HL-60 (cell line): ENCODE results near the gene ITIH5.

Experiments used
- DNase-seq, 2 experiments: peaks; one replicate each; pipeline ENCODE4 v3.0.0-alpha.2; 2010 to 2020; ENCODE audit warnings: low read depth in 1 of 2, low spot score in 1 of 2
- H3K27ac ChIP-seq: fragments of 250-450 bp; sonication (Bioruptor Pico); replicated peaks from 2 replicates; pipeline ENCODE4 v1.5.1; 2020; ENCODE audit warnings: mild to moderate bottlenecking, moderate library complexity
- H3K27me3 ChIP-seq: fragments of 250-450 bp; sonication (Bioruptor Pico); 2 replicates; pipeline ENCODE4 v1.5.1; 2021; ENCODE audit warnings: mild to moderate bottlenecking, moderate library complexity; ENCODE audit not compliant: insufficient read depth, poor library complexity, severe bottlenecking
- H3K4me3 ChIP-seq: replicated peaks from 2 replicates; pipeline ENCODE4 v1.5.1; 2011; ENCODE audit warnings: mild to moderate bottlenecking, control low read depth, low read length; ENCODE audit not compliant: insufficient read depth
- GABPA ChIP-seq: IDR thresholded peaks from 2 replicates; pipeline ENCODE4 v1.6.1; 2012; ENCODE audit warnings: low read depth
- POLR2AphosphoS5 ChIP-seq: IDR thresholded peaks from 2 replicates; pipeline ENCODE4 v1.6.1; 2012; ENCODE audit warnings: low read depth
- SPI1 ChIP-seq: IDR thresholded peaks from 2 replicates; pipeline ENCODE4 v1.6.1; 2012; ENCODE audit warnings: low read depth, mild to moderate bottlenecking, borderline replicate concordance
- TF ChIP-seq, protein P1 (sequence below): IDR thresholded peaks from 2 replicates; pipeline ENCODE4 v1.6.1; 2012; ENCODE audit warnings: low read depth; ENCODE audit not compliant: insufficient replicate concordance
- TF ChIP-seq, protein P2 (sequence below): IDR thresholded peaks from one replicate; pipeline ENCODE4 v1.5.1; 2011; ENCODE audit warnings: low read length, control low read depth, inconsistent platforms; ENCODE audit not compliant: insufficient read depth

Gene ITIH5

GRCh38 chr10:7667262-7668141, 736 bp upstream of the ITIH5 start:
- TF ChIP-seq, protein P1, sequence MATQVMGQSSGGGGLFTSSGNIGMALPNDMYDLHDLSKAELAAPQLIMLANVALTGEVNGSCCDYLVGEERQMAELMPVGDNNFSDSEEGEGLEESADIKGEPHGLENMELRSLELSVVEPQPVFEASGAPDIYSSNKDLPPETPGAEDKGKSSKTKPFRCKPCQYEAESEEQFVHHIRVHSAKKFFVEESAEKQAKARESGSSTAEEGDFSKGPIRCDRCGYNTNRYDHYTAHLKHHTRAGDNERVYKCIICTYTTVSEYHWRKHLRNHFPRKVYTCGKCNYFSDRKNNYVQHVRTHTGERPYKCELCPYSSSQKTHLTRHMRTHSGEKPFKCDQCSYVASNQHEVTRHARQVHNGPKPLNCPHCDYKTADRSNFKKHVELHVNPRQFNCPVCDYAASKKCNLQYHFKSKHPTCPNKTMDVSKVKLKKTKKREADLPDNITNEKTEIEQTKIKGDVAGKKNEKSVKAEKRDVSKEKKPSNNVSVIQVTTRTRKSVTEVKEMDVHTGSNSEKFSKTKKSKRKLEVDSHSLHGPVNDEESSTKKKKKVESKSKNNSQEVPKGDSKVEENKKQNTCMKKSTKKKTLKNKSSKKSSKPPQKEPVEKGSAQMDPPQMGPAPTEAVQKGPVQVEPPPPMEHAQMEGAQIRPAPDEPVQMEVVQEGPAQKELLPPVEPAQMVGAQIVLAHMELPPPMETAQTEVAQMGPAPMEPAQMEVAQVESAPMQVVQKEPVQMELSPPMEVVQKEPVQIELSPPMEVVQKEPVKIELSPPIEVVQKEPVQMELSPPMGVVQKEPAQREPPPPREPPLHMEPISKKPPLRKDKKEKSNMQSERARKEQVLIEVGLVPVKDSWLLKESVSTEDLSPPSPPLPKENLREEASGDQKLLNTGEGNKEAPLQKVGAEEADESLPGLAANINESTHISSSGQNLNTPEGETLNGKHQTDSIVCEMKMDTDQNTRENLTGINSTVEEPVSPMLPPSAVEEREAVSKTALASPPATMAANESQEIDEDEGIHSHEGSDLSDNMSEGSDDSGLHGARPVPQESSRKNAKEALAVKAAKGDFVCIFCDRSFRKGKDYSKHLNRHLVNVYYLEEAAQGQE: no peak
- TF ChIP-seq POLR2AphosphoS5 (no peak), SPI1 (no peak), GABPA (no peak)
- TF ChIP-seq, protein P2, sequence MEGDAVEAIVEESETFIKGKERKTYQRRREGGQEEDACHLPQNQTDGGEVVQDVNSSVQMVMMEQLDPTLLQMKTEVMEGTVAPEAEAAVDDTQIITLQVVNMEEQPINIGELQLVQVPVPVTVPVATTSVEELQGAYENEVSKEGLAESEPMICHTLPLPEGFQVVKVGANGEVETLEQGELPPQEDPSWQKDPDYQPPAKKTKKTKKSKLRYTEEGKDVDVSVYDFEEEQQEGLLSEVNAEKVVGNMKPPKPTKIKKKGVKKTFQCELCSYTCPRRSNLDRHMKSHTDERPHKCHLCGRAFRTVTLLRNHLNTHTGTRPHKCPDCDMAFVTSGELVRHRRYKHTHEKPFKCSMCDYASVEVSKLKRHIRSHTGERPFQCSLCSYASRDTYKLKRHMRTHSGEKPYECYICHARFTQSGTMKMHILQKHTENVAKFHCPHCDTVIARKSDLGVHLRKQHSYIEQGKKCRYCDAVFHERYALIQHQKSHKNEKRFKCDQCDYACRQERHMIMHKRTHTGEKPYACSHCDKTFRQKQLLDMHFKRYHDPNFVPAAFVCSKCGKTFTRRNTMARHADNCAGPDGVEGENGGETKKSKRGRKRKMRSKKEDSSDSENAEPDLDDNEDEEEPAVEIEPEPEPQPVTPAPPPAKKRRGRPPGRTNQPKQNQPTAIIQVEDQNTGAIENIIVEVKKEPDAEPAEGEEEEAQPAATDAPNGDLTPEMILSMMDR: no peak
- DNase-seq: no peak
- Histone ChIP-seq H3K27me3 (peaks cover 5% of the 10 kb centered on the region), H3K27ac (no peak overlapping the region), H3K4me3 (no peak overlapping the region)

DNA sequence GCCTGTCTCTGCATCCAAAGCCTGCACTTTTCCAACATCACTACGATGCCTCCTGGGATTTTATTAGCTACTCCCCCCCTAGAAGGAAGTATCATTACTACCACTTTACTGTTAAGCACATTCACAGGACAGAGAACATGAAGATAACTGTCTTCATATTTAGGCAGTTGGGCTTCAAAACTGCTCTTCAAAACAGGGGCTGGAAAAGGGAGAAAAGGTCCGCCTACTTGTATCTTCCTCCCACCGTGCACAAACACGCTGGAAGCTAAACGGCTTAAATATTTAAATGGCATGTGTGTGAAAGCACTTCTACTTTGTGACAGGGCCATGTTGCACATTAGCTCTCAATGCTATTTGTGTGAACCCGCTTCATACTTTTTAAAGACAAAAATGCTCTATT, 999 bp downstream of the ITIH5 start:
- TF ChIP-seq, protein P2: no peak
- TF ChIP-seq GABPA: no peak
- TF ChIP-seq SPI1: no peak
- TF ChIP-seq, protein P1: no peak
- TF ChIP-seq POLR2AphosphoS5: no peak
- H3K4me3 ChIP-seq: no peak overlapping the region
- no peak for DNase-seq
- peaks cover 5% of the 10 kb centered on the region for H3K27me3 ChIP-seq
- no peak overlapping the region for H3K27ac ChIP-seq

- TF ChIP-seq POLR2AphosphoS5: no peak
- Histone ChIP-seq H3K27me3 (peaks cover 5% of the 10 kb centered on the region), H3K27ac (no peak overlapping the region), H3K4me3 (no peak overlapping the region)
- no peak for DNase-seq
These were observed 2.1 kb downstream of the ITIH5 start for GRCh38 chr10:7664707-7665106.

- TF ChIP-seq SPI1 (no peak), GABPA (no peak), POLR2AphosphoS5 (no peak)
- TF ChIP-seq, protein P2: no peak
- TF ChIP-seq, protein P1: no peak
- no peak overlapping the region for H3K27ac ChIP-seq
- no peak for DNase-seq
These were observed 4.2 kb downstream of the ITIH5 start for GRCh38 chr10:7662522-7662921.

More at GRCh38 chr10:7662522-7662921, 4.2 kb downstream of the ITIH5 start:
- Histone ChIP-seq H3K4me3 (no peak overlapping the region), H3K27me3 (peaks cover 5% of the 10 kb centered on the region)
